Tibial artery (tissue), 4 donors: ENCODE data around the gene SLC43A1.

Experiments
- DNase-seq, 2 donors: peaks; one replicate each; pipeline ENCODE4 v3.0.0-alpha.2; 2019
- H3K27ac ChIP-seq, 2 donors: fragments of 200-600 bp; sonication (generic) in 1 of 2; 1 replicate in 1 of 2; 2 replicates in 1 of 2; pipeline ENCODE4 v1.5.1; 2018 to 2019; ENCODE audit warnings: mild to moderate bottlenecking in 1 of 2
- H3K27me3 ChIP-seq, 2 donors: fragments of 200-600 bp; sonication (generic) in 1 of 2; one replicate each; pipeline versions ENCODE4 v1.5.1 to v1.6.0; 2016 to 2019
- H3K36me3 ChIP-seq, 3 donors: fragments of 200-600 bp; sonication (generic) in 2 of 3; one replicate each; pipeline ENCODE4 v1.5.1; 2016 to 2019; ENCODE audit warnings: mild to moderate bottlenecking in 2 of 3
- H3K4me1 ChIP-seq, 4 donors: fragments of 200-600 bp; sonication (generic) in 2 of 4; 1 replicate in 3 of 4; 2 replicates in 1 of 4; pipeline ENCODE4 v1.5.1; 2016 to 2019
- H3K4me3 ChIP-seq, 2 donors: fragments of 200-600 bp; sonication (generic) in 1 of 2; 1 replicate in 1 of 2; 2 replicates in 1 of 2; pipeline ENCODE4 v1.5.1; 2018 to 2019; ENCODE audit warnings: mild to moderate bottlenecking in 2 of 2
- H3K9me3 ChIP-seq, 3 donors: fragments of 200-600 bp; sonication (generic) in 1 of 3; one replicate each; pipeline ENCODE4 v1.5.1; 2016 to 2019
- intact Hi-C: fragments of 100-400 bp; cut with DNase I; formaldehyde crosslinking; loops from one replicate; pipeline ENCODE4 v1.15.0; 2023; ENCODE audit warnings: low total_unique reads
- TF ChIP-seq, protein P1 (sequence below), 2 experiments: fragments of 200-600 bp in 1 of 2; fragments of 450-650 bp in 1 of 2; IDR thresholded peaks; one replicate each; pipeline ENCODE4 v1.5.1; 2017 to 2019; ENCODE audit warnings: antibody characterized with exemption in 2 of 2, mild to moderate bottlenecking in 1 of 2, moderate library complexity in 1 of 2

Gene SLC43A1

DNA sequence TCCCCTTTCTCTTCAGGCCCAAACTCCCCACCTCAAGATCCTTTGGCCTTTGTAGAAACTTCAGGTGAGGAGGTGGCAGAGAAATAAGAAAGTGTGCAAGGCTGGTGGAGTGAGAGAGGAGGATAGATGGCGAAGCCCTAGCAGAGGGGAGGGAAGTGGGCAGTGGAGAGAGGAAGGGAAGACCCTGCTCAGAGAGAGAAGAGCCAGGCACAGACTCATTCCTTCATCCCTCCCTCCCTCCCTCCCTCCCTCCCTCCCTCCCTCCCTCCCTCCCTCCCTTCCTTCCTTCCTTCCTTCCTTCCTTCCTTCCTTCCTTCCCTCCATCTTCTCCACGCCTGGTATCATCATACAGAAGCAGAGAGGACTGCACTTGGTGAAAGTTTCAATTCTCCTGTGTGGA lies 34.2 kb downstream of the SLC43A1 start:
- H3K4me1 ChIP-seq: peaks cover 4 to 22% (median 17%) of the 10 kb centered on the region in 4 donors
- no peak overlapping the region for H3K4me3 ChIP-seq
- no peaks in the 10 kb centered on the region for H3K9me3 ChIP-seq
- TF ChIP-seq, protein P1, sequence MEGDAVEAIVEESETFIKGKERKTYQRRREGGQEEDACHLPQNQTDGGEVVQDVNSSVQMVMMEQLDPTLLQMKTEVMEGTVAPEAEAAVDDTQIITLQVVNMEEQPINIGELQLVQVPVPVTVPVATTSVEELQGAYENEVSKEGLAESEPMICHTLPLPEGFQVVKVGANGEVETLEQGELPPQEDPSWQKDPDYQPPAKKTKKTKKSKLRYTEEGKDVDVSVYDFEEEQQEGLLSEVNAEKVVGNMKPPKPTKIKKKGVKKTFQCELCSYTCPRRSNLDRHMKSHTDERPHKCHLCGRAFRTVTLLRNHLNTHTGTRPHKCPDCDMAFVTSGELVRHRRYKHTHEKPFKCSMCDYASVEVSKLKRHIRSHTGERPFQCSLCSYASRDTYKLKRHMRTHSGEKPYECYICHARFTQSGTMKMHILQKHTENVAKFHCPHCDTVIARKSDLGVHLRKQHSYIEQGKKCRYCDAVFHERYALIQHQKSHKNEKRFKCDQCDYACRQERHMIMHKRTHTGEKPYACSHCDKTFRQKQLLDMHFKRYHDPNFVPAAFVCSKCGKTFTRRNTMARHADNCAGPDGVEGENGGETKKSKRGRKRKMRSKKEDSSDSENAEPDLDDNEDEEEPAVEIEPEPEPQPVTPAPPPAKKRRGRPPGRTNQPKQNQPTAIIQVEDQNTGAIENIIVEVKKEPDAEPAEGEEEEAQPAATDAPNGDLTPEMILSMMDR (IDR thresholded peaks at IDR 0.05): no peak
- intact Hi-C loops: no loop called here
- no peak for DNase-seq
- no peak overlapping the region for H3K27ac ChIP-seq
- peaks cover 0 to 39% of the 10 kb centered on the region in 2 donors for H3K27me3 ChIP-seq
- peaks cover 18 to 26% (median 23%) of the 10 kb centered on the region in 3 donors for H3K36me3 ChIP-seq

DNA sequence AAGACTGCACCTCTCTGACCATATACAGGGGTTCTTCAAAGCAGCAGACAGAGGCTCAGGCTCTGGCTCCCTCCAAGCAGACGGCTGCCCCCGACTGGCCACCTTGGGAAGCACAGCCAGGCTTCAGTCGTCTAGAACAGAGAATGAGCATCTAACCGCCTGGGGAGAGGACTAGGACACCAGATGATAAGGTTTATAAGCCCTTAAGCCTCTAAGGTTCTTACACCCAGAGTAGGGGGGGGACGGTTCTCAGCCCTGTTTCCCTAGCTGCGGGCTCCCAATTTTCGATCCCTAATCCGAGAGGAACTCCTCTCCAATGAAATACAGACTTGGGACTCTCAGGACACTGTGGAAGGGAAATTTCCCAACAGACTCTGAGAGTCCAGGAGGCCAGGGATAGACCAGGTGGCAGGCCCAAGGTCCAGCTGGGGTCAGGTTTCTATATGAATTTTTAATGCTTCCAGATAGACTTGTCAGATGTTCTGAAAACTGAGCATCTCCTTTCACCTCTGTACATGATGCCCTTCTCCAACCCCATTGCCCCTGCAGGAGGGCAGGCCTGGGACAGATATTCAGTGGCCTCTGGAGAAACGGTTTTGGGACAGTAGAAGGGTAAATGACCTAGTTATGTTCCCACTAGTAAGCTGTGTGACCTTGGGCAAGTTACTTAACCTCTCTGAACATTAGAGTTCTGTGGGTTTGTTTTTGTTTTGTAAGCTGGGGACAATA lies 34.9 kb downstream of the SLC43A1 start:
- intact Hi-C loops: no loop called here
- Histone ChIP-seq H3K36me3 (peaks cover 15 to 19% (median 16%) of the 10 kb centered on the region in 3 donors), H3K4me1 (peaks cover 4 to 29% (median 24%) of the 10 kb centered on the region in 4 donors), H3K27ac (no peak overlapping the region), H3K4me3 (no peak overlapping the region), H3K27me3 (peaks cover 0 to 46% of the 10 kb centered on the region in 2 donors), H3K9me3 (no peaks in the 10 kb centered on the region)
- TF ChIP-seq, protein P1 (IDR thresholded peaks at IDR 0.05): peak; percentile 54 to 57
- peak; percentile 68 to 79 for DNase-seq

DNA sequence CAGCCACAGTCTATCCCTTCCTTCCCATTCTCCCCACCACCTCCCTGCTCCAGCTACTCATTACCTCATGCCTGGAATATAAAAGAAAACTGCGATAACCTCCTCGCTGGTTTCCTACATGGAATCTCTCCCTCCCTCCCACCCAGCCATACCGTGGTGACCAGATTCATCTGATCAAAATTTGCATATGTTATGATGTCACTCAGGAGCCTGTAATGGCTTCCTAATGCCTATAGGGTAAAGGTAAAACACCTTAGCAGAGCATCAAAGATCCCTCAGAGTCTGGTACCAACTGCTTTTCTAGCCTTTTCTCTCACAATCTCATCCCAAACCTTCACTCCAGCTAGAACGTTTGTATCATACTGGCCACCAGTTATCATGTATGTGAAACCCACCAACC lies 35.6 kb downstream of the SLC43A1 start:
- peaks cover 8 to 12% (median 9%) of the 10 kb centered on the region in 3 donors for H3K36me3 ChIP-seq
- H3K27ac ChIP-seq: no peak overlapping the region
- TF ChIP-seq, protein P1 (IDR thresholded peaks at IDR 0.05): no peak
- DNase-seq: no peak
- H3K27me3 ChIP-seq: peaks cover 0 to 53% of the 10 kb centered on the region in 2 donors
- H3K4me3 ChIP-seq: no peak overlapping the region
- intact Hi-C loops: no loop called here
- H3K4me1 ChIP-seq: peaks cover 4 to 31% (median 24%) of the 10 kb centered on the region in 4 donors
- H3K9me3 ChIP-seq: no peaks in the 10 kb centered on the region

DNA sequence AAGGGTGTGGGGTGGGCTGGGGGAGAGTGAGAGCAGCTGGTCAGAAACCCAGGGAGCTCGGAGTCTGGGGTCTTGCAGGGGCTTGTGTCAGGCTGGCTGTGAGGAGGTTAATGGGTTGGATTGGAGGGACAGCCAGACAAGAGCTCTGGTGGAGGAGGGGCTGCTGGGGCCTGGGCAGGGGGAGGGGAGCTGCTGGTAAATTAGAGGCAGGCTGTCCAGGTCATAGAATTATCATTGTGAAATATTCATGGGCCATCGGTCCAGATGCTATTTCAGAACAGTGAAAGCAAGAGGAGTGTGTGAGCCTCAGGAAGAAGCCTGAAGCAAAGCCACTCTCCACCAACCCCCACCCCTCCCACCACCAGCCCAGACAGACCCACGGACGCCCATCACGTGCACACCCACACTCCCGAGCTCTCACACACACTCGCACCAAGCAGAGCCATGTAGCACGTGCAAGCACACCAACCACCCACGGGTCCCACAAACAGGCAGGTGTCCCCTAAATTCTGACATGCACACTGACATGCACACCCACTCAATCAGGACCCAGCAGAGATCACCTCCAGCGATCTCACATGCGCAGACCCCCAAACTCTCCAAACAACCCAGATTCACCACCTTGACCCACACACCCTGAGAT lies 36.4 kb downstream of the SLC43A1 start:
- Histone ChIP-seq H3K9me3 (no peaks in the 10 kb centered on the region), H3K4me1 (peaks cover 4 to 31% (median 24%) of the 10 kb centered on the region in 4 donors), H3K4me3 (no peak overlapping the region), H3K27me3 (peaks cover 0 to 56% of the 10 kb centered on the region in 2 donors), H3K27ac (no peak overlapping the region), H3K36me3 (peaks cover 1 to 4% (median 2%) of the 10 kb centered on the region in 3 donors)
- DNase-seq: no peak
- TF ChIP-seq, protein P1 (IDR thresholded peaks at IDR 0.05): no peak
- intact Hi-C loops: no loop called here

DNA sequence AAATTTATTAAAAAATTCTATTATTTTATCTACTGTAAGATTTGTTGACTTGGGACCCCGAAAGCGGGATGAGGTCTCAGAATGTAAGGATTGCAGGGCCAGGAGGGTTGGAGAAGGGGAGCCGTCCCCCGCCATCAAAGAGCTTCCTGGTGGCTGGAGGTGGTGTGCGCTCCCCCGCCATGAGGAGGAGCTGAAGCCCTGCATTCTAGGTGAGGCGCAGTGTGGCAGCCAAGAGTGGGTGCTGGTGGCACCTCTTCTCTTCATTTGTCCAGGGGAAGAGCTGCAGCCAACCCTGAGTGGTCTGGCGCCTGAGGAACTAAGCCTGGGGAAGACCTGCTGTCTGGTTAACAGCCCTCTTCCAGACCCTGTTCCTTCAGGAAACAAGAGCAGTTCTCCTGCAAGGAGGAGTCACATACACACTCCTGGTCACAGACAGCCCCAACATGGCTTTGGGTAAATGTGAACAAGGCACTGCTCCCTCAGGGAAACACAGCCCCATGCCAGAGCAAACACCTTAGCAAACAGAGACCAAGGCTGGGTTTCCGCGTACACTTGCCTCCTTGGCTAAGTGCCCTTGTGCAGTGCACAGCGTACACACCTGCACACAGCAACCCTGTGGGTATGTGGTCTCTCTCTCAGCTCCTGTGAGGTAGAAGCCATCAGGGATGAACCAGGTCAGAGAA lies 37.9 kb downstream of the SLC43A1 start:
- TF ChIP-seq, protein P1 (IDR thresholded peaks at IDR 0.05): no peak
- H3K9me3 ChIP-seq: no peaks in the 10 kb centered on the region
- no peak overlapping the region for H3K4me3 ChIP-seq
- DNase-seq: no peak
- intact Hi-C loops: no loop called here
- no peaks in the 10 kb centered on the region for H3K36me3 ChIP-seq
- H3K27me3 ChIP-seq: peaks cover 0 to 61% of the 10 kb centered on the region in 2 donors
- H3K4me1 ChIP-seq: peaks cover 0 to 22% (median 16%) of the 10 kb centered on the region in 4 donors
- no peak overlapping the region for H3K27ac ChIP-seq
